Endothelial cell of umbilical vein (primary cell): Measurements from ENCODE around the gene EIF2AK3. TPM values are rescaled to one million over a fixed set of nuclear protein-coding genes. Genes with fewer than 3 reads are reported as not detected.

Experiments
- BruUV-seq: library from RNA; stranded (reverse); fragments of 400-500 nt; replicated peaks from 2 replicates; lab custom pipeline; 2021; lab: Mats Ljungman, UMichigan
- CTCF ChIA-PET: fragments of 300-600, 350-600 bp; sonication (Branson Sonifier 250); formaldehyde crosslinking; loops from one replicate; lab custom pipeline; 2021; ENCODE audit warnings: antibody characterized with exemption, inconsistent platforms; lab: Charles Lee
- POLR2A ChIA-PET: fragments of 300-600, 350-600 bp; sonication (Branson Sonifier 250); formaldehyde crosslinking; loops from one replicate; lab custom pipeline; 2021; ENCODE audit warnings: antibody characterized with exemption, inconsistent platforms; lab: Charles Lee
- DNase-seq: peaks from one replicate; pipeline ENCODE4 v3.0.0-alpha.2; 2011; ENCODE audit warnings: low read depth, low spot score
- FAIRE-seq: peaks from 2 replicates; lab custom pipeline; 2011; peaks lifted over from hg19 to GRCh38; lab: Jason Lieb, UNC
- H2AFZ ChIP-seq: 2 replicates; pipeline ENCODE4 v1.6.0; 2012; ENCODE audit warnings: low read depth, low read length, control low read depth, inconsistent platforms
- H3K27ac ChIP-seq: 2 replicates; pipeline ENCODE4 v1.5.1; 2011; ENCODE audit warnings: low read depth, mild to moderate bottlenecking, control low read depth, low read length, moderate library complexity; ENCODE audit not compliant: insufficient read depth
- H3K27me3 ChIP-seq, 2 experiments: 2 replicates each; pipeline versions ENCODE4 v1.6.0 to v1.6.1; 2011; ENCODE audit warnings: low read length in 2 of 2, mixed read lengths in 1 of 2; ENCODE audit not compliant: control insufficient read depth in 2 of 2, insufficient read depth in 2 of 2
- H3K36me3 ChIP-seq, 2 experiments: 2 replicates in 1 of 2; 3 replicates in 1 of 2; pipeline ENCODE4 v1.5.1; 2011; ENCODE audit warnings: low read length in 2 of 2, mild to moderate bottlenecking in 1 of 2, moderate library complexity in 1 of 2; ENCODE audit not compliant: control insufficient read depth in 2 of 2, insufficient read depth in 2 of 2; ENCODE audit errors: extremely low read depth in 1 of 2
- H3K4me1 ChIP-seq: 3 replicates; pipeline ENCODE4 v1.5.1; 2011; ENCODE audit warnings: mild to moderate bottlenecking, low read length; ENCODE audit not compliant: control insufficient read depth, insufficient read depth; ENCODE audit errors: extremely low read depth
- H3K4me2 ChIP-seq: 2 replicates; pipeline ENCODE4 v1.6.1; 2011; ENCODE audit warnings: low read length, control low read depth, mixed read lengths; ENCODE audit not compliant: insufficient read depth
- H3K4me3 ChIP-seq, 3 experiments: fragments of 200-600 bp in 1 of 3; sonication (generic), shearing (Covaris generic) in 1 of 3; replicated peaks in 1 of 3; 2 replicates each; pipeline ENCODE4 v1.5.1; 2011 to 2016; ENCODE audit warnings: control low read depth in 3 of 3, low read length in 3 of 3, mild to moderate bottlenecking in 2 of 3, inconsistent platforms in 1 of 3, low read depth in 1 of 3, moderate library complexity in 1 of 3; ENCODE audit not compliant: insufficient read depth in 1 of 3
- H3K79me2 ChIP-seq: 2 replicates; pipeline ENCODE4 v1.6.0; 2012; ENCODE audit warnings: low read length, inconsistent platforms; ENCODE audit not compliant: control insufficient read depth, insufficient read depth
- H3K9ac ChIP-seq: replicated peaks from 2 replicates; pipeline ENCODE3; 2011; ENCODE audit warnings: low read length, control low read depth; ENCODE audit not compliant: insufficient read depth; ENCODE audit errors: extremely low read depth
- H3K9me1 ChIP-seq: replicated peaks from 3 replicates; pipeline ENCODE4 v1.6.0; 2011; ENCODE audit warnings: mild to moderate bottlenecking, low read length; ENCODE audit not compliant: control insufficient read depth, insufficient read depth; ENCODE audit errors: extremely low read depth
- H3K9me3 ChIP-seq: replicated peaks from 2 replicates; pipeline ENCODE4 v1.5.1; 2012; ENCODE audit warnings: low read length, inconsistent platforms; ENCODE audit not compliant: control insufficient read depth, insufficient read depth
- H4K20me1 ChIP-seq: replicated peaks from 2 replicates; pipeline ENCODE3; 2011; ENCODE audit warnings: mild to moderate bottlenecking, low read length; ENCODE audit not compliant: control insufficient read depth, insufficient read depth; ENCODE audit errors: extremely low read depth
- CTCF ChIP-seq, 2 donors: IDR thresholded peaks; 1 replicate in 1 of 2; 2 replicates in 1 of 2; pipeline ENCODE4 v1.5.1; 2011; ENCODE audit warnings: low read length in 2 of 2, mild to moderate bottlenecking in 2 of 2, moderate library complexity in 2 of 2, control low read depth in 1 of 2, inconsistent platforms in 1 of 2, low read depth in 1 of 2; ENCODE audit not compliant: insufficient read depth in 1 of 2; ENCODE audit errors: extremely low read depth in 1 of 2
- EZH2 ChIP-seq: IDR thresholded peaks from 2 replicates; pipeline ENCODE4 v1.6.1; 2012; ENCODE audit warnings: borderline replicate concordance, low read depth, mild to moderate bottlenecking, moderate library complexity, low read length, inconsistent platforms; ENCODE audit not compliant: severe bottlenecking
- FOS ChIP-seq: IDR thresholded peaks from 2 replicates; pipeline ENCODE4 v1.6.1; 2011; ENCODE audit warnings: mild to moderate bottlenecking, low read length, moderate library complexity, borderline replicate concordance; ENCODE audit not compliant: insufficient read depth
- GATA2 ChIP-seq: IDR thresholded peaks from 2 replicates; pipeline ENCODE4 v1.7.0; 2011; ENCODE audit warnings: low read depth, mild to moderate bottlenecking, moderate library complexity, mixed read lengths, low read length; ENCODE audit not compliant: insufficient read length, insufficient read depth
- JUN ChIP-seq: IDR thresholded peaks from 2 replicates; pipeline ENCODE4 v1.6.1; 2011; ENCODE audit warnings: borderline replicate concordance, low read depth; ENCODE audit not compliant: insufficient read length, insufficient read depth
- MAX ChIP-seq: IDR thresholded peaks from 2 replicates; pipeline ENCODE4 v1.6.1; 2011; ENCODE audit not compliant: insufficient read depth, insufficient read length
- MYC ChIP-seq: IDR thresholded peaks from one replicate; pipeline ENCODE4 v1.6.1; 2011; ENCODE audit warnings: mild to moderate bottlenecking, low read depth, low read length
- POLR2A ChIP-seq: IDR thresholded peaks from 2 replicates; pipeline ENCODE4 v1.6.1; 2012; ENCODE audit warnings: low read depth, mild to moderate bottlenecking, control low read depth, low read length
- POLR2AphosphoS5 ChIP-seq: IDR thresholded peaks from 2 replicates; pipeline ENCODE4 v1.6.1; 2012; ENCODE audit warnings: low read depth, mild to moderate bottlenecking, control low read depth, low read length, moderate library complexity; ENCODE audit not compliant: insufficient read depth
- dilution Hi-C: fragments of 300-500 bp; cut with MboI; formaldehyde crosslinking; loops from one replicate; pipeline ENCODE4 v1.15.0; 2019; ENCODE audit warnings: low sequenced_read_pairs; ENCODE audit not compliant: extremely low pct_ligation_motif_present
- intact Hi-C: fragments of 100-400 bp; cut with micrococcal nuclease; formaldehyde crosslinking; loops from one replicate; pipeline ENCODE4 v1.10.0; 2022
- polyA plus RNA-seq, 4 experiments: library from polyadenylated mRNA; depleted of rRNA in 3 of 4; stranded (reverse) in 3 of 4; unstranded in 1 of 4; fragments of >200 nt; gene quantifications; 2 replicates each; pipeline versions ENCODE4 v1.2.1 to v1.2.3, GENCODE V29; 2011 to 2012; ENCODE audit warnings: missing spikeins in 1 of 4
- total RNA-seq: library from RNA; stranded (reverse); gene quantifications from 2 replicates; pipeline ENCODE4 v1.2.3, GENCODE V29; 2021

Gene EIF2AK3
- total and polyA plus RNA-seq, 2 donors (not counting 3 experiments of a cell fraction or from before 2014, with no cell fraction given): 5.3 to 17.3 TPM

GRCh38 chr2:88597168-88597567 is 30.1 kb downstream of the EIF2AK3 start:
- dilution Hi-C loops: no loop called here

More at GRCh38 chr2:88597168-88597567, 30.1 kb downstream of the EIF2AK3 start:
- Histone ChIP-seq H3K36me3 (peaks cover 0 to 2% of the 10 kb centered on the region in 2 experiments), H2AFZ (no peak overlapping the region), H4K20me1 (no peaks in the 10 kb centered on the region), H3K9me3 (no peaks in the 10 kb centered on the region), H3K4me2 (no peak overlapping the region), H3K4me3 (no peak overlapping the region), H3K27ac (no peak overlapping the region), H3K79me2 (peaks cover 4% of the 10 kb centered on the region), H3K9ac (no peak overlapping the region), H3K4me1 (peaks cover 24% of the 10 kb centered on the region), H3K27me3 (no peaks in the 10 kb centered on the region), H3K9me1 (no peaks in the 10 kb centered on the region)
- POLR2A ChIA-PET: no interaction called here
- FAIRE-seq: no peak
- CTCF ChIA-PET: interaction anchor here (20.9 kb wide), 1 partner anchor 72 kb away, joined by 378 read pairs; no protein-coding TSS in a partner anchor
- no TSS peak for BruUV-seq
- no peak for TF ChIP-seq JUN
- TF ChIP-seq POLR2A: no peak
- TF ChIP-seq EZH2: no peak
- no peak for TF ChIP-seq FOS
- TF ChIP-seq MAX: no peak
- TF ChIP-seq CTCF (IDR thresholded peaks at IDR 0.05; ENCODE audit: extremely low read depth in 1 of 2, insufficient read depth in 1 of 2, low read depth in 1 of 2, low read length in 2 of 2): no peak
- no peak for TF ChIP-seq GATA2
- no peak for TF ChIP-seq MYC
- TF ChIP-seq POLR2AphosphoS5: no peak
- no peak for DNase-seq
- intact Hi-C loops: no loop called here
